SK-N-SH (cell line): Measurements from ENCODE around the gene HS2ST1. TPM values are rescaled to one million over a fixed set of nuclear protein-coding genes. Genes with fewer than 3 reads are reported as not detected.

Experiments used
- CTCF ChIA-PET: fragments of 300-600, 350-600 bp; formaldehyde crosslinking; extraction: SDS; loops from one replicate; lab custom pipeline; 2021; lab: Yijun Ruan, JAX
- POLR2A ChIA-PET: fragments of 350-600 bp; sonication (Branson Sonifier 250); formaldehyde crosslinking; extraction: SDS; loops from one replicate; lab custom pipeline; 2020; ENCODE audit warnings: antibody characterized with exemption, inconsistent platforms; lab: Yijun Ruan, JAX
- DNase-seq: peaks from one replicate; pipeline ENCODE4 v3.0.0; 2012
- H2AFZ ChIP-seq: fragments of 200-600 bp; sonication (generic); 2 replicates; pipeline ENCODE4 v1.8.1; 2016; ENCODE audit warnings: antibody characterized with exemption, mild to moderate bottlenecking, low read depth
- H3F3A ChIP-seq: fragments of 200-600 bp; sonication (generic); replicated peaks from 2 replicates; pipeline ENCODE3; 2016; ENCODE audit warnings: antibody characterized with exemption, mild to moderate bottlenecking; ENCODE audit not compliant: insufficient read depth
- H3K27ac ChIP-seq, 2 experiments: fragments of 200-500 bp in 1 of 2; fragments of 200-600 bp in 1 of 2; sonication (Bioruptor generic) in 1 of 2; sonication (generic), shearing (Covaris generic) in 1 of 2; 2 replicates each; pipeline versions ENCODE4 v1.5.1 to v1.6.1; 2014 to 2016; ENCODE audit warnings: low read depth in 2 of 2, inconsistent platforms in 1 of 2, low read length in 1 of 2, mild to moderate bottlenecking in 1 of 2, mixed read lengths in 1 of 2
- H3K27me3 ChIP-seq: fragments of 200-600 bp; sonication (generic), shearing (Covaris generic); 2 replicates; pipeline ENCODE4 v1.6.1; 2016; ENCODE audit warnings: mixed run types; ENCODE audit not compliant: insufficient read depth
- H3K36me3 ChIP-seq, 2 experiments: fragments of 200-500 bp in 1 of 2; fragments of 200-600 bp in 1 of 2; sonication (Bioruptor generic) in 1 of 2; sonication (generic) in 1 of 2; replicated peaks in 1 of 2; 2 replicates each; pipeline versions ENCODE3 to v1.5.1; 2014 to 2016; ENCODE audit warnings: low read length in 1 of 2, mild to moderate bottlenecking in 1 of 2; ENCODE audit not compliant: insufficient read depth in 2 of 2, control insufficient read depth in 1 of 2
- H3K4me1 ChIP-seq, 2 experiments: fragments of 200-500 bp in 1 of 2; fragments of 200-600 bp in 1 of 2; sonication (Bioruptor generic) in 1 of 2; sonication (generic), shearing (Covaris generic) in 1 of 2; 2 replicates each; pipeline versions ENCODE4 v1.5.1 to v1.6.1; 2014 to 2016; ENCODE audit warnings: low read depth in 1 of 2, low read length in 1 of 2, mixed run types in 1 of 2; ENCODE audit not compliant: insufficient read depth in 2 of 2, control insufficient read depth in 1 of 2
- H3K4me2 ChIP-seq: fragments of 200-600 bp; sonication (generic), shearing (Covaris generic); 2 replicates; pipeline ENCODE4 v1.6.1; 2017; ENCODE audit warnings: mixed run types
- H3K4me3 ChIP-seq, 2 experiments: fragments of 200-500 bp in 1 of 2; fragments of 200-600 bp in 1 of 2; sonication (Bioruptor generic) in 1 of 2; sonication (generic), shearing (Covaris generic) in 1 of 2; 2 replicates each; pipeline versions ENCODE4 v1.5.1 to v1.8.1; 2014 to 2016; ENCODE audit warnings: low read depth in 2 of 2, inconsistent platforms in 1 of 2, low read length in 1 of 2, mild to moderate bottlenecking in 1 of 2, mixed read lengths in 1 of 2, moderate library complexity in 1 of 2
- H3K79me2 ChIP-seq: fragments of 200-600 bp; sonication (generic); 2 replicates; pipeline ENCODE4 v1.8.1; 2017; ENCODE audit warnings: mild to moderate bottlenecking; ENCODE audit not compliant: insufficient read depth
- H3K9ac ChIP-seq: fragments of 200-600 bp; sonication (generic); 2 replicates; pipeline ENCODE4 v1.6.1; 2017; ENCODE audit warnings: mixed run types
- H3K9me2 ChIP-seq: fragments of 200-600 bp; sonication (generic); 2 replicates; pipeline ENCODE4 v1.6.1; 2017; ENCODE audit warnings: mixed run types
- H3K9me3 ChIP-seq: fragments of 200-600 bp; sonication (generic); 2 replicates; pipeline ENCODE4 v1.6.1; 2017; ENCODE audit warnings: mixed run types, mild to moderate bottlenecking, moderate library complexity
- H4K20me1 ChIP-seq: fragments of 200-600 bp; sonication (generic); 2 replicates; pipeline ENCODE4 v1.6.1; 2017; ENCODE audit warnings: mild to moderate bottlenecking, mixed run types; ENCODE audit not compliant: insufficient read depth
- EP300 ChIP-seq, 2 experiments: IDR thresholded peaks; 2 replicates each; pipeline versions ENCODE4 v1.4.0 to v1.6.1; 2012; ENCODE audit warnings: borderline replicate concordance in 1 of 2, low read depth in 1 of 2, low read length in 1 of 2
- EZH2phosphoT487 ChIP-seq: fragments of 200-600 bp; sonication (generic); IDR thresholded peaks from 2 replicates; pipeline ENCODE4 v1.6.1; 2017; ENCODE audit warnings: low read depth, mixed run types, mild to moderate bottlenecking, antibody characterized with exemption, moderate library complexity, borderline replicate concordance
- GATA2 ChIP-seq: sonication (generic); formaldehyde crosslinking; IDR thresholded peaks from 2 replicates; pipeline ENCODE4 v1.5.0; 2020; ENCODE audit warnings: mild to moderate bottlenecking, missing genetic modification reagents
- IRF3 ChIP-seq: fragments of 150-350 bp; IDR thresholded peaks from 2 replicates; pipeline ENCODE4 v1.6.1; 2016; ENCODE audit warnings: mild to moderate bottlenecking, low read depth, low read length
- RCOR1 ChIP-seq: fragments of 150-350 bp; IDR thresholded peaks from 2 replicates; pipeline ENCODE4 v1.6.1; 2017; ENCODE audit warnings: antibody characterized with exemption, low read length
- RFX5 ChIP-seq: IDR thresholded peaks from 2 replicates; pipeline ENCODE4 v1.6.1; 2012; ENCODE audit warnings: mild to moderate bottlenecking, improper control_type of control experiment, low read length
- SMC3 ChIP-seq: IDR thresholded peaks from 2 replicates; pipeline ENCODE4 v1.6.1; 2012; ENCODE audit warnings: low read depth, low read length, improper control_type of control experiment
- TCF12 ChIP-seq: IDR thresholded peaks from 2 replicates; pipeline ENCODE4 v1.4.0; 2012
- TEAD4 ChIP-seq: IDR thresholded peaks from 2 replicates; pipeline ENCODE4 v1.4.0; 2012; ENCODE audit warnings: mild to moderate bottlenecking, borderline replicate concordance; ENCODE audit not compliant: insufficient read depth
- WGBS: methylation state at CpG from one replicate; pipeline ENCODE4 v1.1.6; 2017; ENCODE audit warnings: low lambda C conversion rate; 5-methylcytosine and 5-hydroxymethylcytosine counted together
- polyA plus RNA-seq, 3 experiments: library from polyadenylated mRNA; depleted of rRNA; stranded (reverse); fragments of >200 nt; gene quantifications; 2 replicates each; pipeline ENCODE4 v1.2.3, GENCODE V29; 2012

The HS2ST1 gene
- polyA plus RNA-seq, 1 of the 3 experiments (the other 2 are of a cell fraction), result 16.6 TPM

DNA sequence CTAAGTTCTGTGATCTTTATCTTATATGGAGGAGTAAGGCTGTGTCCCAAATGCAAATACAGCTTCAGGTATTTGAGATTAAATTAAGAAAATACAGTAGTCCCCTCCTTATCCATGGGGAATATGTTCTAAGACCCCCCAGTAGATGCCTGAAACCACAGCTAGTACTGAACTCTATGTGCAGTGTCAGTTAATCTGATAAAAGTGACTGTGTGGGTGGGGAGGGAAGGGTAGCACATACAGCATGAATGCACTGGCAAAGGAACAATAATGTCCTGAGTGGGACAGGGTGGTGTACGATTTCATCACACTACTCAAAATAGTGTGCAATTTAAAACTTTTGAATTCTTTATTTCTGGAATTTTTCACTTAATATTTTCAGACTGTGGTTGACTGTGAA, 83.1 kb downstream of the HS2ST1 start:
- Histone ChIP-seq H3K27ac (no peak overlapping the region; a peak in 1 of 4 replicates), H3K36me3 (no peaks in the 10 kb centered on the region), H3K9me3 (no peaks in the 10 kb centered on the region), H3K79me2 (no peaks in the 10 kb centered on the region), H4K20me1 (no peaks in the 10 kb centered on the region), H2AFZ (no peak overlapping the region), H3K9me2 (no peaks in the 10 kb centered on the region), H3F3A (no peaks in the 10 kb centered on the region), H3K4me3 (no peak overlapping the region), H3K4me1 (peaks cover 13 to 20% of the 10 kb centered on the region in 2 experiments; a peak in 3 of 4 replicates), H3K27me3 (no peaks in the 10 kb centered on the region), H3K9ac (no peak overlapping the region), H3K4me2 (no peak overlapping the region)
- 89% methylated on average over 1 of the region's 1 CpG for WGBS
- CTCF ChIA-PET, result no interaction called here
- no peak for TF ChIP-seq SMC3
- POLR2A ChIA-PET, result no interaction called here
- DNase-seq, result no peak

DNA sequence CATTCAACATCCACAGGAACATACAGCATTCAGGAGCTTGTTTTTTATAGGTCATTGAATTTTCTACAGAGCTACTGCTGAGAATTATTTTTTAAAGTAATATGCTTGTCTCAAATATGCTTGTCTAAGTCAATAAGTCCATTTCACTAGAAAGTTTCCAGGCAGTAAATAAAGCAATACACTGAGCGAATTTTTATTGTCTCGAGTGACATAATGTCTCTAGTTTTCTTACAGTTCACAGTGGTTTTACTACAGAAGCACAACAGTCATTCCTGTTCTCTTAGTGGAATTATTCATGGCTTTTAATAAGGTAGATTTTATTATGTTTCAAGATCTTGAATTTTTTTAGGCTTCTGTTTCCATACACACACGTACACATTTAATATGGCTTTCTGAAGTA, 83.8 kb downstream of the HS2ST1 start:
- Histone ChIP-seq H3K9me2 (no peaks in the 10 kb centered on the region), H3K36me3 (no peaks in the 10 kb centered on the region), H3K4me1 (peaks cover 10 to 13% of the 10 kb centered on the region in 2 experiments; a peak in 3 of 4 replicates), H3K4me2 (no peak overlapping the region), H4K20me1 (no peaks in the 10 kb centered on the region), H3K27ac (no peak overlapping the region; a peak in 1 of 4 replicates), H3K79me2 (no peaks in the 10 kb centered on the region), H3F3A (no peaks in the 10 kb centered on the region), H2AFZ (no peak overlapping the region), H3K27me3 (no peaks in the 10 kb centered on the region), H3K9ac (no peak overlapping the region), H3K4me3 (no peak overlapping the region), H3K9me3 (no peaks in the 10 kb centered on the region)
- TF ChIP-seq IRF3, result no peak
- no peak for TF ChIP-seq TEAD4
- peak; percentile 22; the same call in 1 of the 2 replicates for TF ChIP-seq TCF12
- no peak for TF ChIP-seq SMC3
- no peak for TF ChIP-seq RCOR1
- no peak for TF ChIP-seq GATA2 (CRISPR knock-in tag)
- DNase-seq, result no peak
- 80% methylated on average over 3 of the region's 3 CpGs for WGBS
- ChIA-PET CTCF (no interaction called here), POLR2A (no interaction called here)

DNA sequence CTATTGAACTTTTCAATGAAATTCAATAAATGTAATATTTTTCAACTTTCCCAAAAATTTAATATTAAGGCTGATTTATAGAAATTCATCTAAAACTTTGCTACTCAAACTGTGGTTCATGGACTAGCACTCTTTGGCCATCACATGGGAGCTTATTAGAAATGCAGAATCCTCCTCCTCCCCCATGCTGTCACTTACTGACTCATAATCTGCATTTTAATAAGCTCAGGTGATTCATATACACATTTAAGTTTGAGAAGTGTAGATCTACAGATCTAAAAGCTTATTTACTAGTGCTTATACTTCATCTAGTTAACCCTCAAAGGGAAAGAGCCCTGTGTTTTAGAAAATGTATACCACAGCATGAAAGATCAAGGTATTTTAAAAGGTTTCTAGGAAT, 84.3 kb downstream of the HS2ST1 start:
- Histone ChIP-seq H3K4me3 (no peak overlapping the region), H2AFZ (no peak overlapping the region), H3K27ac (no peak overlapping the region; a peak in 1 of 4 replicates), H3K4me1 (peaks cover 6 to 13% of the 10 kb centered on the region in 2 experiments; a peak in 3 of 4 replicates), H3K9ac (no peak overlapping the region), H3K9me3 (no peaks in the 10 kb centered on the region), H3F3A (no peaks in the 10 kb centered on the region), H3K4me2 (no peak overlapping the region), H3K9me2 (no peaks in the 10 kb centered on the region), H4K20me1 (no peaks in the 10 kb centered on the region), H3K27me3 (no peaks in the 10 kb centered on the region), H3K36me3 (no peaks in the 10 kb centered on the region), H3K79me2 (no peaks in the 10 kb centered on the region)
- TF ChIP-seq EP300 (IDR thresholded peaks at IDR 0.05; ENCODE audit: borderline replicate concordance in 1 of 2, low read depth in 1 of 2, low read length in 1 of 2) (no peak), EZH2phosphoT487 (no peak), RFX5 (no peak)
- ChIA-PET CTCF (no interaction called here), POLR2A (no interaction called here)
- no peak for DNase-seq
